HG03095 (cell line): ENCODE measurements around the gene GCNA.

ENCODE experiments used
- ATAC-seq: cut with Tn5 transposase; IDR thresholded peaks from one replicate; pipeline ENCODE4 v1.9.1; 2021; ENCODE audit warnings: moderate library complexity; ENCODE audit not compliant: unreplicated experiment

GCNA gene, protein sequence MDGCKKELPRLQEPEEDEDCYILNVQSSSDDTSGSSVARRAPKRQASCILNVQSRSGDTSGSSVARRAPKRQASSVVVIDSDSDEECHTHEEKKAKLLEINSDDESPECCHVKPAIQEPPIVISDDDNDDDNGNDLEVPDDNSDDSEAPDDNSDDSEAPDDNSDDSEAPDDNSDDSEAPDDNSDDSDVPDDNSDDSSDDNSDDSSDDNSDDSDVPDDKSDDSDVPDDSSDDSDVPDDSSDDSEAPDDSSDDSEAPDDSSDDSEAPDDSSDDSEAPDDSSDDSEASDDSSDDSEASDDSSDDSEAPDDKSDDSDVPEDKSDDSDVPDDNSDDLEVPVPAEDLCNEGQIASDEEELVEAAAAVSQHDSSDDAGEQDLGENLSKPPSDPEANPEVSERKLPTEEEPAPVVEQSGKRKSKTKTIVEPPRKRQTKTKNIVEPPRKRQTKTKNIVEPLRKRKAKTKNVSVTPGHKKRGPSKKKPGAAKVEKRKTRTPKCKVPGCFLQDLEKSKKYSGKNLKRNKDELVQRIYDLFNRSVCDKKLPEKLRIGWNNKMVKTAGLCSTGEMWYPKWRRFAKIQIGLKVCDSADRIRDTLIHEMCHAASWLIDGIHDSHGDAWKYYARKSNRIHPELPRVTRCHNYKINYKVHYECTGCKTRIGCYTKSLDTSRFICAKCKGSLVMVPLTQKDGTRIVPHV

GRCh38 chrX:71578253-71579135 is at the start of gene GCNA:
Gene GCNA, plus strand, starts transcription at chrX:71578437. Its CDS starts 2,385 bp downstream, at chrX:71580822.
- no peak for ATAC-seq

DNA sequence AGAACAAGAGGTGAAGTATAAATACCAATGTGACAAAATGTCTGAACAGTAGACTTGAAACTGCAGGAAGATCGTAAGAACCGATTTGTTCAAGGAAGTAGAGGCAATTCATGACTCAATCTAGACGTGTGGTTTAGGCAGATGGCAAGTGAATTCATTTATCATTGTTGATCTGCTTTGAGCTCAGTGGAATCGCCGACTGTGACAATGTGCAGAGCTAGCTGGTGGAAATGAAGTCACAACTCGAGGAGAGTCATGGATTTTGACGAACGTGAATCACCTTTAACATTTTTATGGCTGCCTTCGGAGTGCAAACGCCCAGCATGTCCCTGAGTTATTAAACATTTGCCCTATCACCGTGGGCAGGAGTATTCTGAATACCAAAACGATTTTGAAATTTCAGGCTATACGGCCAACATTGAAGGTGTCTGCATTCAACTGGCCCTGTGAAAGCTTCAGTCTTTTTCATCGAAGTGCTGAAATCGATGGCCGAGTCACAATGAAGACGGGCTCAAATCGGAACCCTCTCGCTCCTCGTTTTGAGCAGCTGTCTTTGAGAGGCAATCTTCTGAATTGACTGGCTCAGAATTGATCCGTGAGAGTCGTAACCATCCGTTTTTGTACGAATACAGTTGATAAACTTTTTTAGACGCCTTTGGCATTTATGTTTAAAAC is 46.0 kb upstream of the GCNA start:
- peak; percentile 8 for ATAC-seq

- peak; percentile 63 for ATAC-seq
These were observed 45.3 kb upstream of the GCNA start, which contains the start of gene OGT for GRCh38 chrX:71532753-71533425. Gene OGT, plus strand, starts transcription at chrX:71533104. Its CDS starts 196 bp downstream, at chrX:71533300.

DNA sequence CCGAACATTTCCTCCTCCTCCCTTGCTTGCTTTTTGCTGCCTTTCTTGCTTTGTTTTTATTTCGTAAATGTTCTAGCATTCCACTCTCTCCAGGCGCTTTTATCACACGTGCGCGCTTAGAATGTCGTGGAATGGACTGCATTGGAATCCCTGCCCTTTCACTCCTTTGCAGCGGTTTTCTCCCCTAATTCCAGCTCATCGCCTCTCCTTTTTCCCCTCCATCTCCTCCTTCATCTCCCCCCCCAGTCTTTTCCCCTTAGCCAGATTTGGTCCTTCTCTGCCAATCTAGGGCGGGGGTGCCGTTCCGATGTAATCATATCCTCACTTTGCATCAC is 44.8 kb upstream of the GCNA start:
- no peak for ATAC-seq

DNA sequence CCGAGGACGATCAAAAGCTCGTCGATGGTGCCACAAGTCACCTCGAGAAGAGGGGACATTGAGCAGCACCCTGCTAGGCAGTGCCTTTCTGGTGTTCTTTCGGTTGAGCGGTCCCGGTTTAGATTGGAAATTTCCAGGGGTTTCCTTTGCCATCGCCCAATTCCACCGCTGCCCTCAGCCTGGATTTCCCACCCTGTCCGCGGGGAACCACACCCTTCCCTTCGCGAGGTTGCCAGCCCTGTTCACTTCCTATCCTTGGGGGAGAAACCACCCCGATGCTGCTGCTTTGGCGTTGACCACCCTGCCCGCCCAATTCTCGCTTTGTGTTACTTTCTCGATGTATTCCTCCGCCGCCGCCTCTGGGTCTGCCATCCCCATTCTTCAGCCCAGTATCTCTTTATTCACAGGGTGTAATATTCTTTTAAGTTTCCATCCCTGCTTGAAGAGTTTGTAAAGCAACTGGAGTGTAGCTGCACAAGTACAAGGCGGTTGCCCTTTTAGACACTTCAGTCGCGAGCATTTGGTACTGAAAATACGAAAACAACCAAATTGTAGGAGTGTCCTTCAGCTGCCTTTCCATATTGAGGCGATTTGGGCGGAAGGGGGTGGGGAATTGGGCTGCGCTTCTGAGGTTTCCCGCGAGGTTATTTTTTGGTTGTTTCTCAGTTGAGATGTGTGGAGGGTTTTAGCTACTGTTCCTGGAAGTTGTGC is 44.2 kb upstream of the GCNA start:
- ATAC-seq: no peak

DNA sequence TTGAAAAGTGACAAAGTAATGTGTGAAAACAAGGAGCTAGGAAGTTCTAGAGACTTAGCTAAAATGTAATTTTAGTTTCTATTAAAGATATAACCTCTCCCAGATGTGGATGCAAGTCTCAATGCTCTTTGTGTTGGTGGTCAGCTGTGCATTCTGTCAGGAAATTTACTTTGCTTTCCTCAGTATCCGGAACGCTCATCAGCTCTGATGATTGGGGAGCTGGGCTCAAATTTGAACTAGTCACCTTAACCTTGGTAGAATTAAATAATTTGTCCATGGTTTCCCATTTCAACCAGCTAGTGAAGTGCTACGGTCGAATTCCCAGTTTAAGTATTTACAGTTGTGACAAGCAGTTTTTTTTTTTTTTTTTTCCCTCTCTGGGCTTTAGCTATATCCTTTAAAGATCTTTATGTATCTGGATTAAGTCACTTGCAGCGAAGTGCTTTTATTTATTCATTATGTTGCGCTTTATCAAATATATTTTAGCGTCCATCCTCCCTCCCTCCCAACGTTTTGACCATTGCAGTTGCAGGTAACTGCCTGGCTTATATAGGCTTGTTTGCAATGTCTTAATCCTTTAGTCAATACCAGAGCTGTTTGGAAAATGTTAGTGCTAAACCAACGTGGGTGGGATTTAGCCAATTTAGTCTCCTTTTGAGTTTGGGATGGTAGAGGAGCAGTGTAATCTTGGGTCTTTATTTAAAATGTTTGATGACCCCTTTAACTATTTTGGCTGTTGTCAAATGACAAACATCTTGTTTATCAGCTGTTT is 43.3 kb upstream of the GCNA start:
- ATAC-seq: no peak

GRCh38 chrX:71536285-71536684 is 42.0 kb upstream of the GCNA start:
- ATAC-seq: no peak

DNA sequence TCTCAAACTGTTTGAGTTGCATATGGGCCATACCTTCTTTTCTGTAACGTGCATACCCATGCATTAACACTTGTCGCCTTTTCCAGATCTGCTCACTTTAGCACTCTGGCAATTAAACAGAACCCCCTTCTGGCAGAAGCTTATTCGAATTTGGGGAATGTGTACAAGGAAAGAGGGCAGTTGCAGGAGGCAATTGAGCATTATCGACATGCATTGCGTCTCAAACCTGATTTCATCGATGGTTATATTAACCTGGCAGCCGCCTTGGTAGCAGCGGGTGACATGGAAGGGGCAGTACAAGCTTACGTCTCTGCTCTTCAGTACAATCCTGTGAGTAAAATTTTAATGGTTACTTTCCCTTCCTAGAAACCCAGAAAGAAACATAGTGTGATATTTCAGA is 40.5 kb upstream of the GCNA start:
- ATAC-seq: no peak

GRCh38 chrX:71540801-71541200 is 37.4 kb upstream of the GCNA start:
- peak; percentile 18 for ATAC-seq

DNA sequence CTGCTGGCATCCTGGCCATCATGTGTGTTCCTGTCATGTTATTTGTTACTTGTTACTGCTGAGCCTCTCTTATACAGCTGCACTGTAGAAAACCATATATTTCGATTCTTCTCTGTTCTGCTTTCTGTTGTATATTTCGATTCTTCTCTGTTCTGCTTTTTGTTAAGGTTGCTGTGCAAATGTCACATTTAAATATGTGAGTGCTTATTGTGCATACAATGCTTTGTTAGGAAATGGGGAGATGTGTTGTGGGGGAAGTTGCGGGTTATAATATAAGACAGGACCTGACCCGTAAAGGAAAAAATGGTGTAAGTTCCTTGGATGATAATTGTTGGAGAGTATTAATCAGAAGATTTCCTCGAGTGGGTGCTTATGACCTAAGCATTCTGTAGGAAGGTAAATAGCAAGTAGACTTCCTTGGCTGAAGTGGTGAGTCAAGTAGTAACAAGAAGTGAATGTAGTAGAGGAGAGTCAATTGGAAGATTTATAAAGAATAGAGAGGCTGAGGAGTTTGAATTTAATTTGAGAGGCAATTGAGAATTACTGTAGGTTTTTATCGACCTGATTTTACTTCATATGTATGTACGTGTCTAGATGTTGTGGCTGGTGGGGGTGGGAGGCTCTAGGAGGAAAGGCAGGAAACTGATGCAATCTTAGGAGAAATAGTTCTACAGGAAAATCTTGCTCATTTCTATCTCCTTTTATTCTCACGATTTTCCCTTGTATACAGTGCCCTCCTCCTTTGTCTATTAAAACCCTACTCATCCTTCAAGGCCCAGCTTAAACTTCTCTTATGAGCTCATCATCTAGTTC is 36.8 kb upstream of the GCNA start:
- ATAC-seq: peak; percentile 85

DNA sequence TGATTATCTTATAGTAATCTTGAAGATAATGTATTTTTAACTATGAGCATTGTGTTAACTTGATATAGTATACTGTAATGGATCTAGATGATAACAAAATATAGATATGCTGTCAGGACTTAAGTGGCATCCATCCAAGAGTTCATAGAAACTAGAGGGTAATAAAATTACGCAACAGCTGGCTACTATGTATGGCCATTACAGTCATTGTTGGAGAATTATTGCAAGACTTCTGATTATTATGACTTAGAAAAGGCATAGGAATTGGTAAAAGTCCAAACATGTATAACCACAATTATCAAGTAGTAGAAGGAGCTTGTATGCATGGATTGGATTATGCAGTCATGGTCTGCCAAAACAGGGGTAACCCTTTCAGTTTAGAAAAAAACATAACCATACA is 35.8 kb upstream of the GCNA start:
- ATAC-seq: no peak

GRCh38 chrX:71542825-71543224 is 35.4 kb upstream of the GCNA start:
- no peak for ATAC-seq

DNA sequence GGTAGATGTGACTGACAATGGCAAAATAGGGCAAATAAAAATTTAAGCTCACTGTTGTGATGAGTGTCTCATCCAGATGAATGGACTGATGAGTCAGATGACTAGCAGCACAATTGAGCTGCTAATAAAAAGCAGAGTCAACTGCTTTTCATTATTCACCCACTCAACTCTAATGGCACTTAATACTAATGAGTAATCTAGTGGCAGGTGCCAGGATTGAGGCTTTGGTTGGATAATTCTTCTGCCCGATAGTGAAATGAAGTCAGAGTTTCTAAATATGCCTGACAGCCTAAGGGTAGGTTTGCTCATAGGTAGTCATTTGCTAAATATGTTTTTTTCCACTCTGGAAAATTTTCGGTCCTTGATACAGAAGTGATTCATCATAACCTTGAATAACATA is 34.9 kb upstream of the GCNA start:
- no peak for ATAC-seq

GRCh38 chrX:71545364-71545763 is 32.9 kb upstream of the GCNA start:
- no peak for ATAC-seq

DNA sequence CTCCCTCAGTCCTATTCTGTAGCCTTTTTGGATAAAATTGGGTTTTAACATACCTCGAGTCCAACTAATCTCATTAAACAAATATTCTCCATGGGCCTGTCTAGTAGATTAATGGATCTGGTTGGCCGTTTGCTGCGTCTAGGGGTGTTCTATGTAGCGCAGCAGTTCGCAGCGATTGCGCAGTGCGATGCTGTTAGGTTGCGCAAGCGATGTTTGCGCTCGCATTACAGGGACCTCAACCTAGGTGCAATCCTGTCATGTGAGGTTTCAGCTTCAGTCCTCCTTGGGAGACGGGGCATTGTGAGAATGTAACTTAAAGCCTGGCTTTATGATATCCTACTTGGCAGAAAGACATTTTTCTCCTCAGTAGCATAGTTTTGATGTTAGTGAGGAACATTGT is 31.4 kb upstream of the GCNA start:
- no peak for ATAC-seq

- no peak for ATAC-seq
These were observed 30.9 kb upstream of the GCNA start for GRCh38 chrX:71547339-71547738.

GRCh38 chrX:71549986-71550385 is 28.3 kb upstream of the GCNA start:
- ATAC-seq: no peak

DNA sequence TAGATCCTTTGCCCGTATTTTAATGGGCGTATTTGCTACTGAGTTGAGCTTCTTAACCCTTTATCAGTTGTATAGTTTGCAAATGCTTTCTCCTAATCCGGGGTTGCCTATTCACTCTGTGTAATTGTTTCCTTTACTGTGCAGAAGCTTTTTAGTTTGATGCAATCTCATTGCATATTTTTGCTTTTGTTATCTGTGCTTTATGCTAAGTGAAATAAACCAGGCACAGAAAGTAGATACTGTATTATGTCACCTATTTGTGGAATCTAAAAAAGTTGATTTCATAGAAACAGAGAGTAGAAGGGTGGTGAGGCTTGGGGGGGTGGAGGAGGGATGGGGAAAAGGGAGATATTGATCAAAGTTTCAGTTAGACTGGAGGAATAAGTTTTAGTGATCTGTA is 27.7 kb upstream of the GCNA start:
- no peak for ATAC-seq
